ENCODE measurements around the gene C5orf63.
"Not testable (repeated sequence)": the region's sequence is repeated elsewhere in the genome, so short reads cannot be mapped to it uniquely, and the experiment has no call there.

C5orf63 gene

DNA sequence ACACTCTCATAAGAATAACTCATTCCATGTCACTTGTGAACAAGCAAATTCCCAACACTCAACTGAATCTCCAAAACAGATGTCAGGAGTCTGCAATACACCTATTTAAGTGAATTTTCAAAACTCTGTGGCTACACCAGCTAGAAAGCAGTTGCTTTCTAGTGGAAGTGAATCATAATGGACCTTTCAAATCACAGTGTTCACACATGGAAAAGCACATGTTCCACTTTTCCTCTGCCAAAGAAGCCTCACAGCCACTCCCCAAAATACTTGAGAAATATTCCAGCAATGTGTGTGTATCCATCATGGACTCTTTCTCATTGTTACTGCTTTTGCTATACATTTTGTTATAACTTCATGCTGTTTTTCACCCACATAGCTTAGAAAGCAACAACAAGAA, 60.4 kb downstream of the C5orf63 start:
- Histone ChIP-seq H3K4me1 (ENCODE audit: control insufficient read depth, low read depth, low read length) (peaks cover 7% of the 10 kb centered on the region), H3K27ac (ENCODE audit: low read length) (no peak overlapping the region), H3K36me3 (ENCODE audit: control insufficient read depth, low read depth, low read length) (no peaks in the 10 kb centered on the region), H3K4me3 (ENCODE audit: low read length) (no peak overlapping the region), H3K27me3 (ENCODE audit: control insufficient read depth, insufficient read depth, low read length) (no peaks in the 10 kb centered on the region), H3K9me3 (ENCODE audit: control insufficient read depth, low read depth, low read length) (no peaks in the 10 kb centered on the region), H3K9ac (ENCODE audit: low read length) (no peak overlapping the region)

DNA sequence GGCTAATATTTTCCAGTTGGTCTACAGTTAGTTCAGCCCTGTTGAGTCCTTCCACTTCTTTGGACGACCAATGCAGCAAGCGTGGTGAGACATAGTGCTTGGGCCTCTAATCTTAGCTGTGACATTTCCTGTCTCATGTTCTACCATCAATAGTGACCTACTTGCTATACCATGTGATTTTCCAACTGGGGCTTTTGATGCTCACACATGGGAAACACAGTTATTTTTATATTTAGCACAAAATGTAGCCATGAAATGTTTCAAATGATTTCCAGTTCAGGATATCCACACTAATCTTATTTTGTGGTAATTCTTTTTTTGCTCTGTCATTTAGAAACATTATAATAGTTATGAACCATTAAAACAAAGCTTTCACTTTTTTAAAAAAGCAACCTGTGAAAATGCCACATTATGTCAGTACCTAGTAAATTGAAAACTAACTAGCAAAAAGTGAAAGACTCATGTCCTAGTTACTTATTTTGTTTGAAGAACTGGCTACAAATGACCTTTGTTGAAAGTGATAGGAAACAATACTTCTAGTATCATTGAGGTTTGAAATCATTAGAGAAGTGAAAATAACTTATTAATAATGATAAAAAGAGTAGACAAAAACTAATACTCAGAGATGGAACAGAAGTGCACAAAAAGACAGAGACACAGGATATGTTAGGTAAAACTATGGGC, 61.2 kb downstream of the C5orf63 start:
- H3K9me3 ChIP-seq (ENCODE audit: control insufficient read depth, low read depth, low read length): no peaks in the 10 kb centered on the region
- H3K27ac ChIP-seq (ENCODE audit: low read length): no peak overlapping the region
- no peaks in the 10 kb centered on the region for H3K27me3 ChIP-seq (ENCODE audit: control insufficient read depth, insufficient read depth, low read length)
- no peak overlapping the region for H3K9ac ChIP-seq (ENCODE audit: low read length)
- H3K4me1 ChIP-seq (ENCODE audit: control insufficient read depth, low read depth, low read length): peaks cover 7% of the 10 kb centered on the region
- no peak overlapping the region for H3K4me3 ChIP-seq (ENCODE audit: low read length)
- H3K36me3 ChIP-seq (ENCODE audit: control insufficient read depth, low read depth, low read length): no peaks in the 10 kb centered on the region

DNA sequence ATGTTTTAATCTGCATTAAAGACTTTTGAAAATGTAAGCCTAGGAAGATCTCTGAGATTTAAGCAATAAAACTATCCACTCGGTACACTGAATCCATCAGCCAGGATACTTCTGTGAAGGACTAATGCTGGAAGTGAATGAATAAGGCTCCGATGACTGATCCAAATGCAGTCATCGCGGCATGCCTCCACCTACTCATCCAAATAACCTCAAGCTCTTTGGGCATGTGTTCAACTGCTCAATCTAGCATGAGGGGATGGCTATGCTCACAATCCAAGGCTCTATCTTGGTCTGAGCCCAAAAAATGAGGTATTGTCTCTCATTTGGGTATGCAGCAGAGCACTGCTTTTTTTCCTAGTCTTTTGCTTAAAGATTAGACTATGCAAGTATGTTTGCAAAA, 62.1 kb downstream of the C5orf63 start:
- Histone ChIP-seq H3K4me1 (ENCODE audit: control insufficient read depth, low read depth, low read length) (peaks cover 7% of the 10 kb centered on the region), H3K27ac (ENCODE audit: low read length) (no peak overlapping the region), H3K27me3 (ENCODE audit: control insufficient read depth, insufficient read depth, low read length) (no peaks in the 10 kb centered on the region), H3K9me3 (ENCODE audit: control insufficient read depth, low read depth, low read length) (no peaks in the 10 kb centered on the region), H3K36me3 (ENCODE audit: control insufficient read depth, low read depth, low read length) (no peaks in the 10 kb centered on the region), H3K4me3 (ENCODE audit: low read length) (no peak overlapping the region), H3K9ac (ENCODE audit: low read length) (no peak overlapping the region)

DNA sequence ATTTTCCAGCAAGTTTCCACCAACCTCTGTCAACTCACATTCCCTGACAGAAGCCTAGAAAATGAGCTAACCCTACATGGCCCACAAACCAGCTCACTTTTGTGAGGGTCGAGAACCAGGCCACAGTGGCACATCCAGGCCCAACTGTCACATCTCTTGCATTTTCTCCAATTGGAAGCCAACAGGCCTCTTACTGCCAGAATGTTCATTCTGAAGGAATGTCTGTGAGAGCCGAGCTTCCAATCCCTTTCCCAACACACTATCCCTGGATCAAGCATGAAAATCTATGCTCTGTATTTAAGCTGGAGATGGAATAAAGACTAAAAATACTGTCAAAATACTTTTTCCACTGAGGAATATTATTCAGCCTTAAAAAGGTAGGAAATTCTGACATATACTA, 62.9 kb downstream of the C5orf63 start:
- H3K36me3 ChIP-seq (ENCODE audit: control insufficient read depth, low read depth, low read length): no peaks in the 10 kb centered on the region
- no peak overlapping the region for H3K9ac ChIP-seq (ENCODE audit: low read length)
- H3K27ac ChIP-seq (ENCODE audit: low read length): no peak overlapping the region
- no peaks in the 10 kb centered on the region for H3K9me3 ChIP-seq (ENCODE audit: control insufficient read depth, low read depth, low read length)
- H3K4me1 ChIP-seq (ENCODE audit: control insufficient read depth, low read depth, low read length): peaks cover 6% of the 10 kb centered on the region
- H3K4me3 ChIP-seq (ENCODE audit: low read length): no peak overlapping the region
- H3K27me3 ChIP-seq (ENCODE audit: control insufficient read depth, insufficient read depth, low read length): no peaks in the 10 kb centered on the region

DNA sequence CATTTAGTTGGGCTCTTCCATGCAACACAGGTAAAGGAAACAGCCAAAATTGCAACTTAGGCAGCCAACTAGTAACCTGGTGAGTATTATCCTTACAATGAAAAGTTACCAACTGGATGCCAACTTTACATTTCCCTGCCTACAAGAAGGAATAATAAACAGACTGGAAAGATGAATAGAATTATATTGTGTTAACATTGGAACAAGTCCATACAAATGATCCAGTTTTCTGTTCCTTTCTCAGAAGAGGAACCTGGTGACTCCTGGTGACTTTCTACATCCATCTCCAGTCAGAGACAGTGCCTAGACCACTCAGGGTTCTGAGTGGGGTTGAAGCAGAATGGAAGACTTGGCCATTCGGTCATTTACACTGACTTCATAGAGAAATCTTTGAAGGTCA, 63.5 kb downstream of the C5orf63 start:
- H3K9ac ChIP-seq (ENCODE audit: low read length): no peak overlapping the region
- H3K9me3 ChIP-seq (ENCODE audit: control insufficient read depth, low read depth, low read length): no peaks in the 10 kb centered on the region
- H3K4me3 ChIP-seq (ENCODE audit: low read length): no peak overlapping the region
- peaks cover 2% of the 10 kb centered on the region for H3K4me1 ChIP-seq (ENCODE audit: control insufficient read depth, low read depth, low read length)
- H3K36me3 ChIP-seq (ENCODE audit: control insufficient read depth, low read depth, low read length): no peaks in the 10 kb centered on the region
- H3K27me3 ChIP-seq (ENCODE audit: control insufficient read depth, insufficient read depth, low read length): no peaks in the 10 kb centered on the region
- H3K27ac ChIP-seq (ENCODE audit: low read length): no peak overlapping the region

DNA sequence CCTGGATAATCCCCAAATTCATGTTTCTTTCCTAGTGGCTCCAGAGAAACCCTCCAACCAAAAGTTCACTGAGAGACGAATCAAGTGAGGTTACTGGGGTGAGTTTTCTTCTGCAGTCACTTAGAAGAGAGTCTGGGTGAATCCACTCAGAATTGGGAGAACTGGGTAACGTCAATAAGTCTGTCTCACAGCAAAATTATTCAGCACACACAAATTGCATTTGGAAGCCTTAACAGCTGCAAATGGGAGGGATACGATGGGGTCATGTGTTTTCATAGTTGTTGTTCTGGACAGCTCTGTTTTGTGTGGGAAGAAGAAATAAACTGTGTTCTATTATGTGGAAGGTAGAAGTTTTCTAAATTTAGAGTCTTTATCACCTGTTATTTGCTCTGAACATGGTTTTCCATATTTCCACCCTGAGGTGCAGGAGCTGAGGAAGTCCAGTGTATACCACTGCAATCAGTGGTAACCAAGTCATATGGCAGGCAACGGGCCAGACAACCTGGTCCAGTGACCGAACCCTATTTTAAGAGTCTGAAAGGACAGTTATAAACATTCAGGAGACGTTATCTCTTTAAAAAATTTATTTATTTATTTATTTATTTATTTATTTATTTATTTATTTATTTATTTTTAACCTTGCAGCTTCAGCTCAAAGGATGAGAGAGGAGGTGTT, 64.9 kb downstream of the C5orf63 start:
- Histone ChIP-seq H3K4me3 (ENCODE audit: low read length) (no peak overlapping the region), H3K4me1 (ENCODE audit: control insufficient read depth, low read depth, low read length) (peaks cover 2% of the 10 kb centered on the region), H3K36me3 (ENCODE audit: control insufficient read depth, low read depth, low read length) (no peaks in the 10 kb centered on the region), H3K9me3 (ENCODE audit: control insufficient read depth, low read depth, low read length) (no peaks in the 10 kb centered on the region), H3K27me3 (ENCODE audit: control insufficient read depth, insufficient read depth, low read length) (no peaks in the 10 kb centered on the region), H3K9ac (ENCODE audit: low read length) (no peak overlapping the region), H3K27ac (ENCODE audit: low read length) (no peak overlapping the region)

DNA sequence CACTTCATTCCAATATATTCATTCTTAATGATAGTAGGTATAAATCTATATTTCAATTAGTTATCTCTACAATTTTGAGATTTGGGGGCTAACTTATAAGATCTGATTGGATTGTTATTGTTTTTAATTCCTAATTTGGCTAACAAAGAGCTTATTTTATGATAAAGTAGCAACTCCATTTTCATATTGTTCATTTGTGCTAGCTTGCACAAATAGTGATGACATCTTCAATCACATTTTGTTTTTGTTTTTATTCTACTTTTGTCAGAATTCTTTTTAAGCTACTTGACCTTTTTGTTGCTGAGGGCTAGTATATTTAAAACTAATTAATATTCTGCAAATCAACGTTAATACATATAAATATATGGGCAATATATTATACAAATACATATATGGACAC, 65.8 kb downstream of the C5orf63 start:
- Histone ChIP-seq H3K36me3 (ENCODE audit: control insufficient read depth, low read depth, low read length) (no peaks in the 10 kb centered on the region), H3K9ac (ENCODE audit: low read length) (no peak overlapping the region), H3K27ac (ENCODE audit: low read length) (no peak overlapping the region), H3K4me3 (ENCODE audit: low read length) (no peak overlapping the region), H3K27me3 (ENCODE audit: control insufficient read depth, insufficient read depth, low read length) (no peaks in the 10 kb centered on the region), H3K9me3 (ENCODE audit: control insufficient read depth, low read depth, low read length) (no peaks in the 10 kb centered on the region), H3K4me1 (ENCODE audit: control insufficient read depth, low read depth, low read length) (peaks cover 2% of the 10 kb centered on the region)

DNA sequence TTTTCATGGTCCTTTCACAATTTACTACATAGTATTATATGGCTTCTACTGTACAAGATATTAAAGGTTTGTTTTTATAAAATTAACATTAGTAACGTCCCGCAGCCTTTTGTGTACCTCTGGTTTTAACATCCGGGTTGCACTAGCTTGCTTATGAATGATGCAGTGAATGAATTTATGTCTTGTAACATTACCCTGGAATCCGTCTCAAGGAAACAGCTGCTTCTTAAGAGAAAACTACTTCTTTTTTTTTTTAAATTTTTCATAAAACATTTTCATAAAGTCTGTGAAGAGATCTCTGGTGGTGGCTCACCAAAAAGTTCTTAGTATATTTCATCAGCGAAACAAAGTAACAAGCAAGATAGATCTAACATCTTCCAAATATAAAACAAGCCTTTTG, 66.6 kb downstream of the C5orf63 start:
- H3K9ac ChIP-seq (ENCODE audit: low read length): no peak overlapping the region
- H3K36me3 ChIP-seq (ENCODE audit: control insufficient read depth, low read depth, low read length): no peaks in the 10 kb centered on the region
- H3K9me3 ChIP-seq (ENCODE audit: control insufficient read depth, low read depth, low read length): no peaks in the 10 kb centered on the region
- H3K4me3 ChIP-seq (ENCODE audit: low read length): no peak overlapping the region
- peaks cover 2% of the 10 kb centered on the region for H3K4me1 ChIP-seq (ENCODE audit: control insufficient read depth, low read depth, low read length)
- H3K27ac ChIP-seq (ENCODE audit: low read length): no peak overlapping the region
- no peaks in the 10 kb centered on the region for H3K27me3 ChIP-seq (ENCODE audit: control insufficient read depth, insufficient read depth, low read length)

DNA sequence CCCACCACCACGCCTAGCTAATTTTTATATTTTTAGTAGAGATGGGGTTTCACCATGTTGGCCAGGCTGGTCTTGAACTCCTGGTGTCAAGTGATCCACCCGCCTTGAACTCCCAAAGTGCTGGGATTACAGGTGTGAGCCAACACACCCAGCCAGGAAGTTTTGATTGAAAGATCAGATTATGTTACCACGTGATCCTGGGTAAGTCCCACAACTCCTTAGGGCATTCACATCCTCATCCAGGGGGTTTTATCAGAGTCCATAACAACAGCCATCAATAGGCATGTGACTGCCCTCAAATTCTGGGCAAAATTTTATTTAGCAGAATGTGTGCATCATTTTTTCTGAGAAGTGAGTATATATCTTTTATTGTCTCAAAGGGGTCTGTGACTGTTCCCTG, 68.0 kb downstream of the C5orf63 start:
- H3K9me3 ChIP-seq (ENCODE audit: control insufficient read depth, low read depth, low read length); H3K36me3 ChIP-seq (ENCODE audit: control insufficient read depth, low read depth, low read length); H3K9ac ChIP-seq (ENCODE audit: low read length); H3K4me3 ChIP-seq (ENCODE audit: low read length); H3K4me1 ChIP-seq (ENCODE audit: control insufficient read depth, low read depth, low read length); H3K27me3 ChIP-seq (ENCODE audit: control insufficient read depth, insufficient read depth, low read length); H3K27ac ChIP-seq (ENCODE audit: low read length): not testable (repeated sequence)

DNA sequence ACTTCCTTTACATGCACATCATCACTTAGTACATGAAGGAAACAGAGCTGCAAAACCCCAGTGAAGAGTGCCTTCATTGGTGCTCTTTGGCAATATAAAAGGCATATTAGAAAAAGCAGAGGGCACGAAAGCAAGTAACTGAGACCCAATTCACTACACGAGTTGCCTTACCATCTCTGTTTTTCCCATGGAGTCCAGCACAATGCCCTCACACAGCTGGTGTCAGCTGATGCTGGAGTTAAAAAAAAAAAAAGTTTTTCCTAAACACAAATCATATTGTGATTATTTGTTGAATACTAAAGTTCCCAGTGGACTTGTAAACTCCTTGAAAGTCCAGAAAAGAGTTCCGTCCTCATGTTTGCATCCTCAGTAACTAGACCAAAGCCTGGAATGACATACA, 68.6 kb downstream of the C5orf63 start:
- Histone ChIP-seq H3K9ac (ENCODE audit: low read length) (no peak overlapping the region), H3K9me3 (ENCODE audit: control insufficient read depth, low read depth, low read length) (no peaks in the 10 kb centered on the region), H3K27ac (ENCODE audit: low read length) (no peak overlapping the region), H3K27me3 (ENCODE audit: control insufficient read depth, insufficient read depth, low read length) (no peaks in the 10 kb centered on the region), H3K4me3 (ENCODE audit: low read length) (no peak overlapping the region), H3K36me3 (ENCODE audit: control insufficient read depth, low read depth, low read length) (no peaks in the 10 kb centered on the region), H3K4me1 (ENCODE audit: control insufficient read depth, low read depth, low read length) (peaks cover 2% of the 10 kb centered on the region)

DNA sequence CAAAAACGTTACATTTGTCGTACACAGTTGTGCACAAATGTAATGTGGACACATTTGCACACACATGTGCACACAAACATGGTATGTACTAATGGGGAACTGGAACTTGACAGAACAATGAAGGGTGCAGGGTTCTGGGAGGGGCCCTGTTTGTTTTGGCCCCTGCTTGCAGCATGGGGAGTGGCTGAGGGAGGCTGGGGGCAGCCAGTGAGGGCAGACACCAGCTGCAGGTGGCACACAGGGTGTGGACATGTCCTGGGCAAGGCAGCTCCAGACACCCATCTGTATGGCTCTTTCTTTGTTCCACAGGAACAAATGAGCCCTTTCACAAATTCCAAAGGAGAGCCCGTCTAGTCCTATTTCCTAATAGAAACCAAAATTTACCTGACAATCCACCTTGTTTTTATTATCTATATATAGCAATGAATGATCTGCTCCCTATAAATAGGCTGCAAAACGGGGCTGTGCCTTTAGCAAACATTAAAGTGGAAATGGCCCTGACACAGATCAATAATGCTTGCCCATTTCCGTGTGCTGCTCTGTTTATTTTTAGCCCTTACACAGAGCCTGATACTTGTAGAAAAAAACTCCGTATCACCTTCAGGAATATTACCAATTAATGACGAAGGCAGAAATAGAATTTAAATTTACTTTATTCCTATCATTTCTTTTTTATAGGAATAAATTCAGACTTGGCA, 69.4 kb downstream of the C5orf63 start:
- H3K9ac ChIP-seq (ENCODE audit: low read length): no peak overlapping the region
- H3K36me3 ChIP-seq (ENCODE audit: control insufficient read depth, low read depth, low read length): no peaks in the 10 kb centered on the region
- no peaks in the 10 kb centered on the region for H3K4me1 ChIP-seq (ENCODE audit: control insufficient read depth, low read depth, low read length)
- H3K27ac ChIP-seq (ENCODE audit: low read length): no peak overlapping the region
- no peaks in the 10 kb centered on the region for H3K9me3 ChIP-seq (ENCODE audit: control insufficient read depth, low read depth, low read length)
- H3K4me3 ChIP-seq (ENCODE audit: low read length): no peak overlapping the region
- no peaks in the 10 kb centered on the region for H3K27me3 ChIP-seq (ENCODE audit: control insufficient read depth, insufficient read depth, low read length)

DNA sequence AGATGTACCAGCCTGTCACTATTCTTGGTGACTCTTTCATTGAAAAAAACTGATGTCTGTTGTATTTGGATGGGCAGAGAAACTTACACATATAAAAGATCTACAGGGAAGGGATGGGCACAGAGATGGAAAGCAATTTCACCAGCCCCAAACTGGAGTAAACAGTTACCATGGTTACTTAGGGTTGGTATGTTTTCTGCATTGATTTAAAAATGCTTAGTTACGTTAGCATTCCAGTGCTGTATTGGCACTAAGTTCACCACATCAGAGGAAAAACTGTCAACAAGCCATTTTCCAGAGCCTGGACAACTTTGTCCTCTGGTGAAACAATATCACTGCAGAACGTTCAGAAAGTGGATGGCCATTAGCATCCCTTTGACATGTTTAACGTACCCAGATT, 70.9 kb downstream of the C5orf63 start:
- H3K9me3 ChIP-seq (ENCODE audit: control insufficient read depth, low read depth, low read length): no peaks in the 10 kb centered on the region
- no peaks in the 10 kb centered on the region for H3K27me3 ChIP-seq (ENCODE audit: control insufficient read depth, insufficient read depth, low read length)
- H3K36me3 ChIP-seq (ENCODE audit: control insufficient read depth, low read depth, low read length): no peaks in the 10 kb centered on the region
- H3K4me1 ChIP-seq (ENCODE audit: control insufficient read depth, low read depth, low read length): no peaks in the 10 kb centered on the region
- no peak overlapping the region for H3K27ac ChIP-seq (ENCODE audit: low read length)
- H3K4me3 ChIP-seq (ENCODE audit: low read length): no peak overlapping the region
- no peak overlapping the region for H3K9ac ChIP-seq (ENCODE audit: low read length)
